Skin epidermis (tissue), 12 donors: ENCODE results near the gene ERMN.
"Not testable (repeated sequence)": the region's sequence is repeated elsewhere in the genome, so short reads cannot be mapped to it uniquely, and the experiment has no call there.

ENCODE experiments used
- H3K27ac ChIP-seq, 21 experiments: fragments of 200-600 bp; sonication (generic) in 11 of 21; one replicate each; pipeline ENCODE4 v1.5.0; 2020; ENCODE audit warnings: mild to moderate bottlenecking in 3 of 21, inconsistent platforms in 2 of 21, moderate library complexity in 2 of 21
- H3K4me3 ChIP-seq, 7 experiments: fragments of 200-600 bp; sonication (generic) in 2 of 7; one replicate each; pipeline ENCODE4 v1.5.0; 2020; ENCODE audit warnings: inconsistent platforms in 2 of 7, mild to moderate bottlenecking in 2 of 7, moderate library complexity in 1 of 7

The ERMN gene

DNA sequence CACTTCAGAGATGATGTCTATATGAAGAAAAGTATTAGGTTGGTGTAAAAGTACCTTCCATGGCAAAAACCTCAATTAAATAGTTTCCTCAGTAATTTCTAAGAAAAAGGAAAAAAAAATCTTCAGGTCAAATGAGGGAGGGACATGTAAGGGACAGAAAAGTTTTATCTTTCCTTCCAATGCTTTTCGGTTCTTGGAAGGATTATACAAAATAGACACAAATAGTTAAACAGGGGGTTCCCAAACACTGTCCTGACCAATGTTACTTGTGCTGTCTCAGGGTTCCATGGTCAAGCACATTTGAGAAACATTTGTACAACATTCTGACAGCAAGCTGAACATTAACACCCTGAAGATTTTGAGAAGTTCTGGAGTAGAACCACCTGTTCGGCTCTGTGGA, 22.0 kb downstream of the ERMN start:
- Histone ChIP-seq H3K4me3 (no peak overlapping the region), H3K27ac (no peak overlapping the region)

GRCh38 chr2:157302492-157303099, 23.0 kb downstream of the ERMN start:
- Histone ChIP-seq H3K27ac (no peak overlapping the region), H3K4me3 (no peak overlapping the region)

- Histone ChIP-seq H3K4me3 (no peak overlapping the region), H3K27ac (no peak overlapping the region)
Observed at GRCh38 chr2:157301307-157301706, 24.3 kb downstream of the ERMN start.

DNA sequence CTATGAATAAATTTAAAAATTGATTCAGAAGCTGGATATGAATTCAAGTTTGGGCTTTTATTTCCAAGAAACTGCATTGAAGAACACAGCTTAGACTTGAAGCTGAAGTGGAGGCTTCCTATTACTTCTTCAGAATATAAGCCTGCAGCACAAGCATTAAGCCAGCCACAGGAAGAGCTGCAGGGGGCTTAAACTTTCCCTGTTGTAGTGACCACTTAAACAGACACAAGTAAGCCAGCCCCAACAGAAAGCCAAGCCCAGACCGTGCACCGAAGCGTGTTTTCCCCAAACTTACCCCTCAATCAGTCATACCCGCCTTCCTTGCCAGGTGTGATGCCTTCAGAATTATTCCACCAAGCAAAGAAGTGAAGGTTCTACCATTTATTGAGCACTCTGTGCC, 28.7 kb downstream of the ERMN start:
- Histone ChIP-seq H3K27ac (no peak overlapping the region), H3K4me3 (no peak overlapping the region)

- Histone ChIP-seq H3K27ac (no peak overlapping the region), H3K4me3 (no peak overlapping the region)
Observed at GRCh38 chr2:157296490-157296889, 29.1 kb downstream of the ERMN start.

DNA sequence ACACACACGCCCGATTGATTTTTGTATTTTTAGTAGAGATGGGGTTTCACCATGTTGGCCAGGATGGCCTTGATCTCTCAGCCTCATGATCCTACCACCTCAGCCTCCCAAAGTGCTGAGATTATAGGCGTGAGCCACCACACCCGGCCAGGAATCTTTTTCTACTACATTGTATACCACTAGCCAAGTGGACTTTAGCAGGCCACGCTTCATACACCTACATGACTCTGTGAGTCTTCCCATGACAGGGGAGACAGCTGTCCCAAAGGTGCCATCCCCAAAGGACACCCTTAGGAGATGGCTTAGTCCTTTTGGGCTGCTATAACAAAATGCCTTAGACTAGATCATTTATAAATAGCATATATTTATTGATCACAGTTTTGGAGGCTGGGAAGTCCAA, 32.8 kb downstream of the ERMN start:
- no peak overlapping the region for H3K4me3 ChIP-seq
- H3K27ac ChIP-seq = no peak overlapping the region

GRCh38 chr2:157291018-157291417, 34.6 kb downstream of the ERMN start:
- H3K4me3 ChIP-seq = no peak overlapping the region
- H3K27ac ChIP-seq = no peak overlapping the region

GRCh38 chr2:157290525-157290924, 35.1 kb downstream of the ERMN start:
- Histone ChIP-seq H3K4me3 (no peak overlapping the region), H3K27ac (no peak overlapping the region)

- Histone ChIP-seq H3K27ac (no peak overlapping the region), H3K4me3 (no peak overlapping the region)
Observed at GRCh38 chr2:157287160-157287559, 38.5 kb downstream of the ERMN start.

GRCh38 chr2:157283468-157283867, 42.2 kb downstream of the ERMN start:
- H3K4me3 ChIP-seq = no peak overlapping the region
- H3K27ac ChIP-seq = no peak overlapping the region

DNA sequence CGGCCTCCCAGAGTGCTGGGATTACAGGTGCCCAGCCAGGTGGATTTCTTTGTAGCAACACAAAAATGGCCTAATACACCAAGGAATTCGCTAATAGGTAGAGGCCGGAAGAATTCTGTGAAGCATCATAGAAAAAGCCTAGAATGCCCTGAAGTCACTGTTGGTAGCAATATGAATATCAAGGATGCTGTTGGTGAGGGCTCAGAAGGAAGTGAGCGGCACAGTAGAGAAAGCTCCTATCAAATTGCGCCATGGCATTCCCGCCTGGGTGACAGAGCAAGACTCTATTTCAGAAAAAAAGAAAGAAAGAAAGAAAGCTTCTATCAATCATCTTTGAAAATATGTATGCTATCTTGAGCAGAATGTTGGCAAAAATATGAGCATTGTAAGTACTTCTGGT, 44.3 kb downstream of the ERMN start:
- no peak overlapping the region for H3K4me3 ChIP-seq
- H3K27ac ChIP-seq = no peak overlapping the region

GRCh38 chr2:157279311-157279710, 46.3 kb downstream of the ERMN start:
- H3K4me3 ChIP-seq, H3K27ac ChIP-seq: not testable (repeated sequence)

GRCh38 chr2:157271590-157272203, 53.9 kb downstream of the ERMN start:
- H3K27ac ChIP-seq = no peak overlapping the region
- no peak overlapping the region for H3K4me3 ChIP-seq

- Histone ChIP-seq H3K27ac (no peak overlapping the region), H3K4me3 (no peak overlapping the region)
Observed at GRCh38 chr2:157269922-157270321, 55.7 kb downstream of the ERMN start.

DNA sequence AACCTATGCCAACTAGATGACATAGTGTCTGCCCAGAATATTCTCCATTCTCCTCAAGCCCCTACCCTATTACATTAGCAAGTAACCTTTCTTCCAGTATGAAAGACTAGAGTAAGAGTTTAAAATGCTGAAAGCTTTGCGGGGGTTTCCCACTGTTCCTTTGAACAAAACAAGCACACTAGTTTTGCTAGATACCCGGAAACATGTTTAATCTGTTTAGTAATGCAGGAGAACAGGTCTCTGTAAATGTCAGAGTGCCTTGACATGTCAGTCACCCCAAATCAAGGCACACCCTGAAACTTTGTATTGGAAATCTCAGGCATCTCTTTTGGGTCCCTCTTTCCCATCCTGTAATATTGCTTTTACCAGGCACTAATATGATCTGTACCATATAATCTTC, 56.6 kb downstream of the ERMN start:
- Histone ChIP-seq H3K4me3 (no peak overlapping the region), H3K27ac (no peak overlapping the region)
